HEK293 (cell line): ENCODE results near the gene SYT5.

Experiments
- BCL6B ChIP-seq: fragments of 450-650 bp; formaldehyde crosslinking; IDR thresholded peaks from 2 replicates; pipeline ENCODE4 v1.5.1; 2017; ENCODE audit warnings: missing biosample characterization, missing genetic modification characterization
- GLIS1 ChIP-seq: fragments of 450-650 bp; formaldehyde crosslinking; IDR thresholded peaks from 2 replicates; pipeline ENCODE4 v1.5.1; 2016; ENCODE audit warnings: missing biosample characterization, missing genetic modification characterization
- HIC1 ChIP-seq: fragments of 450-650 bp; formaldehyde crosslinking; IDR thresholded peaks from 2 replicates; pipeline ENCODE4 v1.5.1; 2016; ENCODE audit warnings: missing biosample characterization, missing genetic modification characterization
- HOXA7 ChIP-seq: sonication (generic); formaldehyde crosslinking; IDR thresholded peaks from 2 replicates; pipeline ENCODE4 v1.8.1; 2022; ENCODE audit warnings: missing genetic modification reagents, borderline replicate concordance
- HOXD13 ChIP-seq: sonication (generic); formaldehyde crosslinking; IDR thresholded peaks from 2 replicates; pipeline ENCODE4 v1.8.0; 2022; ENCODE audit warnings: missing genetic modification reagents, borderline replicate concordance
- INSM2 ChIP-seq: fragments of 450-650 bp; formaldehyde crosslinking; IDR thresholded peaks from 2 replicates; pipeline ENCODE4 v1.5.1; 2016; ENCODE audit warnings: missing biosample characterization, missing genetic modification characterization
- PATZ1 ChIP-seq: fragments of 450-650 bp; formaldehyde crosslinking; IDR thresholded peaks from 2 replicates; pipeline ENCODE4 v1.5.1; 2016; ENCODE audit warnings: missing biosample characterization, missing genetic modification characterization
- REPIN1 ChIP-seq: fragments of 450-650 bp; formaldehyde crosslinking; IDR thresholded peaks from 2 replicates; pipeline ENCODE4 v1.5.1; 2017; ENCODE audit warnings: missing biosample characterization, missing genetic modification characterization, low read depth
- ZBTB10 ChIP-seq: fragments of 450-650 bp; formaldehyde crosslinking; IDR thresholded peaks from 2 replicates; pipeline ENCODE4 v1.5.1; 2016; ENCODE audit warnings: missing biosample characterization, missing genetic modification characterization
- ZBTB20 ChIP-seq: fragments of 450-650 bp; formaldehyde crosslinking; IDR thresholded peaks from 2 replicates; pipeline ENCODE4 v1.5.1; 2016; ENCODE audit warnings: missing biosample characterization, missing genetic modification characterization
- ZBTB26 ChIP-seq: fragments of 450-650 bp; formaldehyde crosslinking; optimal IDR thresholded peaks from 2 replicates; pipeline ENCODE3; 2016; ENCODE audit warnings: missing biosample characterization, mild to moderate bottlenecking, missing genetic modification characterization
- ZFHX2 ChIP-seq: fragments of 450-650 bp; formaldehyde crosslinking; conservative IDR thresholded peaks from 2 replicates; pipeline ENCODE4 v1.5.1; 2016; ENCODE audit warnings: missing biosample characterization, missing genetic modification characterization
- ZNF18 ChIP-seq: fragments of 450-650 bp; formaldehyde crosslinking; IDR thresholded peaks from 2 replicates; pipeline ENCODE4 v1.5.1; 2016; ENCODE audit warnings: missing biosample characterization, missing genetic modification characterization
- ZNF2 ChIP-seq: fragments of 450-650 bp; formaldehyde crosslinking; IDR thresholded peaks from 2 replicates; pipeline ENCODE4 v1.5.1; 2016; ENCODE audit warnings: missing biosample characterization, missing genetic modification characterization
- ZNF214 ChIP-seq: fragments of 450-650 bp; formaldehyde crosslinking; IDR thresholded peaks from 2 replicates; pipeline ENCODE4 v1.5.1; 2017; ENCODE audit warnings: missing biosample characterization, mild to moderate bottlenecking, missing genetic modification characterization, borderline replicate concordance
- ZNF24 ChIP-seq: fragments of 450-650 bp; formaldehyde crosslinking; IDR thresholded peaks from 2 replicates; pipeline ENCODE4 v1.5.1; 2016; ENCODE audit warnings: missing biosample characterization, missing genetic modification characterization
- ZNF266 ChIP-seq: fragments of 450-650 bp; formaldehyde crosslinking; IDR thresholded peaks from 2 replicates; pipeline ENCODE4 v1.5.1; 2016; ENCODE audit warnings: missing biosample characterization, missing genetic modification characterization, low read depth
- ZNF350 ChIP-seq: fragments of 450-650 bp; formaldehyde crosslinking; IDR thresholded peaks from 2 replicates; pipeline ENCODE4 v1.5.0; 2017; ENCODE audit warnings: missing biosample characterization, mild to moderate bottlenecking, missing genetic modification characterization
- ZNF391 ChIP-seq: fragments of 450-650 bp; formaldehyde crosslinking; IDR thresholded peaks from 2 replicates; pipeline ENCODE4 v1.5.1; 2016; ENCODE audit warnings: low read depth, missing biosample characterization, missing genetic modification characterization, borderline replicate concordance
- ZNF510 ChIP-seq: fragments of 450-650 bp; formaldehyde crosslinking; IDR thresholded peaks from 2 replicates; pipeline ENCODE4 v1.5.1; 2018; ENCODE audit warnings: mild to moderate bottlenecking, missing genetic modification characterization, missing biosample characterization; ENCODE audit not compliant: insufficient replicate concordance
- ZNF530 ChIP-seq: fragments of 450-650 bp; formaldehyde crosslinking; IDR thresholded peaks from 2 replicates; pipeline ENCODE4 v1.5.1; 2016; ENCODE audit warnings: low read depth, missing biosample characterization, missing genetic modification characterization
- ZNF585B ChIP-seq: fragments of 450-650 bp; formaldehyde crosslinking; IDR thresholded peaks from 2 replicates; pipeline ENCODE4 v1.5.1; 2016; ENCODE audit warnings: missing biosample characterization, missing genetic modification characterization
- ZNF76 ChIP-seq: fragments of 450-650 bp; formaldehyde crosslinking; IDR thresholded peaks from 2 replicates; pipeline ENCODE4; 2016; ENCODE audit warnings: low read depth, missing biosample characterization, missing genetic modification characterization, borderline replicate concordance
- ZXDB ChIP-seq: fragments of 450-650 bp; formaldehyde crosslinking; IDR thresholded peaks from 2 replicates; pipeline ENCODE4 v1.5.1; 2016; ENCODE audit warnings: missing biosample characterization, missing genetic modification characterization

Gene SYT5

GRCh38 chr19:55209693-55210472 lies 29.8 kb upstream of the SYT5 start (continued):
- TF ChIP-seq ZNF18 (tag by site-specific recombination): no peak
- peak; percentile 81 for TF ChIP-seq GLIS1 (tag by site-specific recombination)
- TF ChIP-seq ZNF214: no peak
- TF ChIP-seq ZNF585B (tag by site-specific recombination): no peak
- TF ChIP-seq ZNF510 (tag by site-specific recombination): no peak
- no peak for TF ChIP-seq ZNF350
- no peak for TF ChIP-seq ZNF530 (tag by site-specific recombination)
- no peak for TF ChIP-seq ZNF24
- TF ChIP-seq ZBTB10 (tag by site-specific recombination): 0 out of 2 replicates have a peak, but pooled peaks have one; percentile 48
- 0 out of 2 replicates have a peak, but pooled peaks have one; percentile 17 for TF ChIP-seq PATZ1 (tag by site-specific recombination)
- no peak for TF ChIP-seq HOXD13 (CRISPR knock-in tag)
- TF ChIP-seq REPIN1 (tag by site-specific recombination): no peak
- no peak for TF ChIP-seq BCL6B
- no peak for TF ChIP-seq HIC1 (tag by site-specific recombination)
- TF ChIP-seq ZFHX2: no peak
- 0 out of 2 replicates have a peak, but pooled peaks have one; percentile 23 for TF ChIP-seq ZNF76 (tag by site-specific recombination)
- no peak for TF ChIP-seq INSM2 (tag by site-specific recombination)
- no peak for TF ChIP-seq ZNF2 (tag by site-specific recombination)
- TF ChIP-seq ZBTB20 (tag by site-specific recombination): peak; percentile 35; the same call in 1 of the 2 replicates
- TF ChIP-seq ZXDB (tag by site-specific recombination): no peak
- TF ChIP-seq HOXA7 (CRISPR knock-in tag): no peak
- no peak for TF ChIP-seq ZNF391 (tag by site-specific recombination)
- no peak for TF ChIP-seq ZBTB26
- TF ChIP-seq ZNF266 (tag by site-specific recombination): no peak
